Stimulated activated naive B cell treated with anti-CD40 and anti-IgM and Interleukin-4, amounts not matched to agents 10 μg/mL and 1 μg/mL and 100 μg/mL, for 72 hours (primary cell): ENCODE measurements around the gene COL24A1.
"Not testable (repeated sequence)": the region's sequence is repeated elsewhere in the genome, so short reads cannot be mapped to it uniquely, and the experiment has no call there.

Experiments
- ATAC-seq, 2 donors: fragments of 150-1000 bp; cut with Tn5 transposase; replicated peaks; 2 replicates each; pipeline ENCODE4 v1.10.0; 2021; ENCODE audit warnings: moderate library complexity in 1 of 2
- DNase-seq: peaks from one replicate; pipeline ENCODE4 v3.0.0; 2021
- H3K27ac Mint-ChIP-seq: one replicate; pipeline ENCODE4 v1.8.0; 2022; ENCODE audit warnings: mild to moderate bottlenecking, mixed read lengths
- H3K27me3 Mint-ChIP-seq, 2 donors: one replicate each; pipeline ENCODE4 v1.8.0; 2022; ENCODE audit warnings: mixed read lengths in 2 of 2
- H3K36me3 Mint-ChIP-seq, 2 donors: one replicate each; pipeline ENCODE4 v1.8.0; 2022; ENCODE audit warnings: mixed read lengths in 2 of 2, mild to moderate bottlenecking in 1 of 2
- H3K4me1 Mint-ChIP-seq, 2 donors: one replicate each; pipeline ENCODE4 v1.8.0; 2022; ENCODE audit warnings: mixed read lengths in 2 of 2, mild to moderate bottlenecking in 1 of 2
- H3K4me3 Mint-ChIP-seq, 2 donors: one replicate each; pipeline ENCODE4 v1.8.0; 2022; ENCODE audit warnings: mild to moderate bottlenecking in 2 of 2, mixed read lengths in 2 of 2, moderate library complexity in 1 of 2
- H3K9me3 Mint-ChIP-seq, 2 donors: one replicate each; pipeline ENCODE4 v1.8.0; 2022; ENCODE audit warnings: mixed read lengths in 2 of 2, mild to moderate bottlenecking in 1 of 2

Gene COL24A1

DNA sequence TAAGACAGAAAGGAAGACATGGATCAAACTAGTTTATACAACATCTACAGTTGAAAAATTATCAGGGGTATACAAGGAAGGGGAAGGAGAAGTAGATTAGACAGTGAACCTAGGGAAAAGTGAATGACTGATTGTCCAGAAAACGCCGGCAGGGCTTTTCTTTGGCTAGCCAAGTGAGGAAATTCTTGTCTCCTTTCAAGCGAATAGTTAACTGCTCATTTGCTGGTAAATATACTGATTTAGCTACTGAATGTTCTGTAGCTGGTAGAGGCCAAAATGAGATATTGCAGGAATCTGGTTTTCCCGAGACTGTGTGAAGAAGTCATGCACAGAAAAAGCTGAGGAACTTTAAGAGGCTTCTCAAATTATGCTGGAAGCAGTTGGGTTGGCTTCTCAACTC is 319.8 kb downstream of the COL24A1 start:
- no peaks in the 10 kb centered on the region for H3K36me3 Mint-ChIP-seq
- H3K27me3 Mint-ChIP-seq: no peaks in the 10 kb centered on the region
- no peak for DNase-seq
- H3K27ac Mint-ChIP-seq: no peak overlapping the region
- H3K9me3 Mint-ChIP-seq: peaks cover 0 to 1% of the 10 kb centered on the region in 2 donors
- H3K4me3 Mint-ChIP-seq: no peak overlapping the region
- ATAC-seq: no peak
- peaks cover 2 to 12% of the 10 kb centered on the region in 2 donors for H3K4me1 Mint-ChIP-seq

- not testable (repeated sequence) for DNase-seq, H3K27me3 Mint-ChIP-seq, H3K4me3 Mint-ChIP-seq, H3K36me3 Mint-ChIP-seq, ATAC-seq, H3K4me1 Mint-ChIP-seq, H3K9me3 Mint-ChIP-seq, H3K27ac Mint-ChIP-seq
These were observed 323.4 kb downstream of the COL24A1 start for GRCh38 chr1:85833165-85833564.

- peaks cover 0 to 4% of the 10 kb centered on the region in 2 donors for H3K9me3 Mint-ChIP-seq
- no peak overlapping the region for H3K4me3 Mint-ChIP-seq
- no peak for DNase-seq
These were observed 325.7 kb downstream of the COL24A1 start for GRCh38 chr1:85830837-85831236.

DNA sequence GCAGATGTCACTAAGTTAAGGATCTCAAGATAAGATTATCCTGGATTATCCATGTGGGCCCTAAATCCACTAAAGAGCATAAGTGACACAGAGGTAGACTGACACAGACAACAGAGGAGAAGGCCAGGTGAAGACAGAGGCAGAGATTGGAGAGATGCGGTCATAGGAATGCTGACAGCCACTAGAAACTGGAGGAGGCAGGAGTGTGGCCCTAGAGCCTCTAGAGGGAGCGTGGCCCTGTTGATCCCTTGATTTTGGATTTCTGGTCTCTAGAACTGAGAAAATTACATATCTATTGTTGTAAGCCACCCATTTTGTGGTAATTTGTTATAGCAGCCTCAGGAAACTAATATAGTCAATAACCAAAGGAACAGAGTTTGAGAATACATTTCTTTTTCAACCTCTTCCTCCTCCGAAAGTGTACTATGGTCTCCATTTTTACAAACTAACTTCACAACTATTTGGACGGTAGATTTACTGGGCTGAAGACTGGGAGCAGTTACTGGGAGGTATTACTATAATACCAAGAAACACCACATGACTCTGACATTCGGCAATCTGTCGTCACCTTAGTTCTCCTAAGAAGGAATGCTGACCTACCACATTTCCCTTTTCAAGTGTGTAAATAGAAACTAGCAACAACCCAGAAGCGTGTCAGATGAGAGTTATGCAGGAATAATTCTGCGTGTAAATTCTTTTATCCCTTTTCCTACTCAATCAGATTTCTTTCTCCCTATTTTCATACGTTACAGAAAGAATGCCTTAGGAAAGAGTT is 332.3 kb downstream of the COL24A1 start:
- DNase-seq: no peak
- H3K9me3 Mint-ChIP-seq: no peaks in the 10 kb centered on the region
- H3K27ac Mint-ChIP-seq: no peak overlapping the region
- H3K27me3 Mint-ChIP-seq: no peaks in the 10 kb centered on the region
- ATAC-seq: no peak
- H3K4me3 Mint-ChIP-seq: no peak overlapping the region
- H3K36me3 Mint-ChIP-seq: no peaks in the 10 kb centered on the region
- no peaks in the 10 kb centered on the region for H3K4me1 Mint-ChIP-seq

More at GRCh38 chr1:85830837-85831236, 325.7 kb downstream of the COL24A1 start:
- Mint-ChIP-seq H3K27me3 (no peaks in the 10 kb centered on the region), H3K36me3 (peaks cover 0 to 2% of the 10 kb centered on the region in 2 donors), H3K4me1 (no peaks in the 10 kb centered on the region), H3K27ac (no peak overlapping the region)
- no peak for ATAC-seq

- ATAC-seq (no peak), DNase-seq (no peak)
- no peaks in the 10 kb centered on the region for H3K36me3 Mint-ChIP-seq
These were observed 333.9 kb downstream of the COL24A1 start for GRCh38 chr1:85822696-85823095.

DNA sequence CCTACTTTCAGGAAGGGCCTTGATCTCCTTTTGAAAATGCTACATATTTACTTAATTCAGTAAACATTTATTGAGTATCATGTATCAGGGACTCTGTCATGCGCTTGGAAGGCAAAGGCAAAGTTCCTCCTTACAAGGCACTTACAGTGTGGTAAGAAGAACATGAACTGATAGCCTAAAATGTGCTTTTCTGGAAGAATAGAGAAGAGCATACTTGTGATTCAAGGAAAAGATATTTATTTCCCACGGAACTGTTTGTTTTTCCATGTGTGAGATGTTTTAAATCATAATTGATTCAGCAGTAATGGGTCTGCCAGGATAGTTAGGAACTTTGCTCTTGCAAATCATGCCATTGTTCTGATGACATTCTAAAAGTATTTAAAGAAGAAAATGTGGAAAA is 338.2 kb downstream of the COL24A1 start:
- Mint-ChIP-seq H3K36me3 (no peaks in the 10 kb centered on the region), H3K27ac (no peak overlapping the region), H3K4me1 (no peaks in the 10 kb centered on the region), H3K27me3 (no peaks in the 10 kb centered on the region), H3K4me3 (no peak overlapping the region), H3K9me3 (no peaks in the 10 kb centered on the region)
- ATAC-seq: no peak
- DNase-seq: no peak

More at GRCh38 chr1:85822696-85823095, 333.9 kb downstream of the COL24A1 start:
- Mint-ChIP-seq H3K27ac (no peak overlapping the region), H3K9me3 (no peaks in the 10 kb centered on the region), H3K27me3 (no peaks in the 10 kb centered on the region), H3K4me1 (no peaks in the 10 kb centered on the region), H3K4me3 (no peak overlapping the region)

DNA sequence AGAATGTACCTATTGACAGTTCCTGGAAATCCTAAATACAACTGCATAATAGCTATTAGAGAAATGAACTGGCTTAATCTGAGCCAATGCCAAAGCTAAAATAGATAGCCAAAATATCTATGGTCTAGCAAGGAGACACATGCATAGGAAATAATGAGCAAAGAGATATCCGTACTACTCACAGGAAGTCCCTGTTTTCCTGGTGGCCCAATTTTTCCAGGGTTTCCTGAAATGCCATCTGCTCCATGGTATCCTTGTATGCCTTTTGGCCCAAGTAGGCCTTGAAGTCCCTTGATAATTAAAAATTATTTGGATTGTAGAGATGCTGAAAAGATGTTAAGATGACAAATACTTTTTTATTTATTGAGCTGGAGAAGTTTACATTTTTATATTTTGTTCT is 340.0 kb downstream of the COL24A1 start:
- Mint-ChIP-seq H3K4me3 (no peak overlapping the region), H3K36me3 (no peaks in the 10 kb centered on the region), H3K4me1 (no peaks in the 10 kb centered on the region), H3K27me3 (no peaks in the 10 kb centered on the region), H3K9me3 (no peaks in the 10 kb centered on the region), H3K27ac (no peak overlapping the region)
- no peak for DNase-seq
- ATAC-seq: no peak

GRCh38 chr1:85815906-85816305 is 340.7 kb downstream of the COL24A1 start:
- Mint-ChIP-seq H3K36me3 (no peaks in the 10 kb centered on the region), H3K4me3 (no peak overlapping the region), H3K9me3 (peaks cover 0 to 1% of the 10 kb centered on the region in 2 donors), H3K27ac (no peak overlapping the region), H3K27me3 (no peaks in the 10 kb centered on the region), H3K4me1 (no peaks in the 10 kb centered on the region)
- ATAC-seq (no peak), DNase-seq (no peak)

DNA sequence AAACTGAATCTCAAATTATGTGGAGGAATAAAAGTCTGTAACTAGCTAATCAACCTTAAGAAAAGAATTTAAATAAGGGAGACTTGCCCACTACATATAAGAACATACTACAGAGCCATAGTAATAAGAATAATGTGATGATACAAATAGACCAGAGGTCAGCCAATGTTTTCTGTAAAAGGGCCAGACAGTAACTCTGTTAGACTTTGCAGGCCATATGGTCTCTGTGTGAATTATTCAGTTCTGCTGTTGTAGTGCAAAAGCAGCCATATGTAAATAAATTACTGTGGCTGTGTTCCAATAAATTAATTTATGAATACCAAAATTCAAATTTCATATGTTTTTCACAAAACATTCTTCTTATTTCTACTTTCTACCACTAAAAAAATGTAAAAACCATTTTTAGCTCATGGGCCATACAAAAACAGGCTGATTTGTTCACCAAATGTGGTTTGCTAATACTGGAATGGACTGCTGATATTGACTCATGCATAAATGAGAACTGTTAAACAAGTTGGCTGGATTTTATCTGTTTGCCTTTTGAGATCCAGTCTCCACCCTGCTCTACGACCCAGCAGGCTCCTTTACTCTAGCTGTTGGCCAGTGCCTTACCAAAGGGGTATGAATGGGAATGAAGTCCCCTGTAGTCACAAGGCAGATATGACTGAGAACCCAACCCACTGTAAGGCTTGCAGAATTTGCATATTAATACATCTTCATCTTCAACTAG is 350.2 kb downstream of the COL24A1 start:
- Mint-ChIP-seq H3K9me3 (peaks cover 5 to 7% of the 10 kb centered on the region in 2 donors), H3K36me3 (no peaks in the 10 kb centered on the region), H3K27me3 (no peaks in the 10 kb centered on the region)

DNA sequence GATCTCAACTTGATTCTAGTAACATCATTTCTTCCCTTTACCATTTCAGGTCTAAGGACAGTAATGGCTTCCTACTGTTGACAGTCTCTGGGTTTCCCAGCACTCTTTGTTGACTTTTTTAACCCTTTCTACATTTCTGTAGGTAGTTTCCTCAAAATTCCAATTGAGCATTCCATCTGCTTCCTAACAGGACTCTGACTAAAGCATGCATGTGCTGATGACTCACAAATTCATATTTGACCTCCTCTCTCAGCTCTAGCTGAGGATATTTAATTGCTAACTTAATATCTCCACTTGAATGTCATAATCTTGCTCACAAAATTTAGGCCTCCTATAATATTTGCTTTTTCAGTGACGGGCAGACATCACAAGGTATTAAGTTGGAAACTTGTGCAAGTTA is 355.1 kb downstream of the COL24A1 start:
- no peaks in the 10 kb centered on the region for H3K4me1 Mint-ChIP-seq
- no peaks in the 10 kb centered on the region for H3K36me3 Mint-ChIP-seq
- no peaks in the 10 kb centered on the region for H3K27me3 Mint-ChIP-seq
- DNase-seq: no peak
- no peak overlapping the region for H3K27ac Mint-ChIP-seq
- ATAC-seq: no peak
- no peak overlapping the region for H3K4me3 Mint-ChIP-seq
- H3K9me3 Mint-ChIP-seq: peaks cover 0 to 3% of the 10 kb centered on the region in 2 donors

More for the DNA sequence above, 350.2 kb downstream of the COL24A1 start:
- H3K4me1 Mint-ChIP-seq: no peaks in the 10 kb centered on the region
- H3K4me3 Mint-ChIP-seq: no peak overlapping the region
- H3K27ac Mint-ChIP-seq: no peak overlapping the region
- DNase-seq: no peak
- no peak for ATAC-seq

- H3K27ac Mint-ChIP-seq: no peak overlapping the region
- H3K9me3 Mint-ChIP-seq: peaks cover 0 to 3% of the 10 kb centered on the region in 2 donors
- no peaks in the 10 kb centered on the region for H3K4me1 Mint-ChIP-seq
- H3K36me3 Mint-ChIP-seq: no peaks in the 10 kb centered on the region
- H3K27me3 Mint-ChIP-seq: no peaks in the 10 kb centered on the region
- no peak overlapping the region for H3K4me3 Mint-ChIP-seq
- ATAC-seq (no peak), DNase-seq (no peak)
These were observed 356.8 kb downstream of the COL24A1 start for GRCh38 chr1:85799737-85800136.

GRCh38 chr1:85798419-85798818 is 358.2 kb downstream of the COL24A1 start:
- H3K27me3 Mint-ChIP-seq: no peaks in the 10 kb centered on the region
- H3K9me3 Mint-ChIP-seq: no peaks in the 10 kb centered on the region
- ATAC-seq: no peak
- no peaks in the 10 kb centered on the region for H3K36me3 Mint-ChIP-seq
- DNase-seq: no peak
- H3K4me1 Mint-ChIP-seq: no peaks in the 10 kb centered on the region
- no peak overlapping the region for H3K4me3 Mint-ChIP-seq
- H3K27ac Mint-ChIP-seq: no peak overlapping the region

DNA sequence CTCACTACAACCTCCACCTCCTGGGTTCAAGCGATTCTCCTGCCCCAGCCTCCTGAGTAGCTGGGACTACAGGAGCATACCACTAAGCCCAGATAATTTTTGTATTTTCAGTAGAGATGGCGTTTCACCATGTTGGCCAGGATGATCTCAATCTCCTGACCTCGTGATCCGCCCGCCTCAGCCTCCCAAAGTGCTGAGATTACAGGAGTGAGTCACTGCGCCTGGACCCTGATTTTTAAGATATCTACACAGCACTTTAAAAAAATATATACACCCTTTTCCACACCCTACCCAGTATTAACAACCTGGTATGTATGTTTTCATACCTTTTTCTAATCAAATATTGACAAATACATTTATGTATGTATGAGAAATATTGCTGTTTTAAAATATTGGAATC is 379.6 kb downstream of the COL24A1 start:
- not testable (repeated sequence) for DNase-seq, ATAC-seq, H3K27me3 Mint-ChIP-seq, H3K9me3 Mint-ChIP-seq, H3K36me3 Mint-ChIP-seq, H3K4me3 Mint-ChIP-seq, H3K27ac Mint-ChIP-seq, H3K4me1 Mint-ChIP-seq

- H3K9me3 Mint-ChIP-seq: no peaks in the 10 kb centered on the region
- H3K4me1 Mint-ChIP-seq: peaks cover 2 to 5% of the 10 kb centered on the region in 2 donors
- H3K27ac Mint-ChIP-seq: no peak overlapping the region
- no peaks in the 10 kb centered on the region for H3K36me3 Mint-ChIP-seq
- H3K4me3 Mint-ChIP-seq: no peak overlapping the region
- ATAC-seq (no peak), DNase-seq (no peak)
- no peaks in the 10 kb centered on the region for H3K27me3 Mint-ChIP-seq
These were observed 393.8 kb downstream of the COL24A1 start for GRCh38 chr1:85762804-85763203.

GRCh38 chr1:85756864-85757263 is 399.7 kb downstream of the COL24A1 start:
- no peak overlapping the region for H3K27ac Mint-ChIP-seq
- no peaks in the 10 kb centered on the region for H3K27me3 Mint-ChIP-seq
- no peak overlapping the region for H3K4me3 Mint-ChIP-seq
- no peaks in the 10 kb centered on the region for H3K36me3 Mint-ChIP-seq
- peaks cover 3 to 6% of the 10 kb centered on the region in 2 donors for H3K9me3 Mint-ChIP-seq
- ATAC-seq (no peak), DNase-seq (no peak)
- H3K4me1 Mint-ChIP-seq: no peaks in the 10 kb centered on the region
